MG63 (cell line): Measurements from ENCODE around the gene MYPN. TPM values are rescaled to one million over a fixed set of nuclear protein-coding genes. Genes with fewer than 3 reads are reported as not detected.

ENCODE experiments used
- DNase-seq: peaks from one replicate; pipeline ENCODE4 v3.0.0-alpha.2; 2020
- H3K27me3 ChIP-seq: fragments of 250-450 bp; sonication (Bioruptor Pico); 2 replicates; pipeline ENCODE4 v1.5.1; 2020; ENCODE audit warnings: mild to moderate bottlenecking, moderate library complexity
- H3K36me3 ChIP-seq: fragments of 250-450 bp; sonication (Bioruptor Pico); 2 replicates; pipeline ENCODE4 v1.5.1; 2020; ENCODE audit warnings: mild to moderate bottlenecking, moderate library complexity
- H3K4me3 ChIP-seq: fragments of 250-450 bp; sonication (Bioruptor Pico); 2 replicates; pipeline ENCODE4 v1.5.1; 2020; ENCODE audit warnings: mild to moderate bottlenecking, moderate library complexity
- H3K9me3 ChIP-seq: fragments of 250-450 bp; sonication (Bioruptor Pico); 2 replicates; pipeline ENCODE4 v1.5.1; 2020; ENCODE audit warnings: mild to moderate bottlenecking, moderate library complexity
- total RNA-seq: library from RNA; depleted of rRNA; stranded (reverse); fragments of >200 nt; shearing (Covaris generic); gene quantifications from 2 replicates; pipeline ENCODE4 v1.2.3, GENCODE V29; 2014; ENCODE audit warnings: low replicate concordance

The MYPN gene
- total RNA-seq, 1 experiment from 2014 or later, result 31.3 TPM

- peaks cover 5% of the 10 kb centered on the region; the same call in 1 of the 2 replicates for H3K36me3 ChIP-seq
- H3K27me3 ChIP-seq, result no peaks in the 10 kb centered on the region
These were observed 22.2 kb upstream of the MYPN start for GRCh38 chr10:68086910-68087684.

DNA sequence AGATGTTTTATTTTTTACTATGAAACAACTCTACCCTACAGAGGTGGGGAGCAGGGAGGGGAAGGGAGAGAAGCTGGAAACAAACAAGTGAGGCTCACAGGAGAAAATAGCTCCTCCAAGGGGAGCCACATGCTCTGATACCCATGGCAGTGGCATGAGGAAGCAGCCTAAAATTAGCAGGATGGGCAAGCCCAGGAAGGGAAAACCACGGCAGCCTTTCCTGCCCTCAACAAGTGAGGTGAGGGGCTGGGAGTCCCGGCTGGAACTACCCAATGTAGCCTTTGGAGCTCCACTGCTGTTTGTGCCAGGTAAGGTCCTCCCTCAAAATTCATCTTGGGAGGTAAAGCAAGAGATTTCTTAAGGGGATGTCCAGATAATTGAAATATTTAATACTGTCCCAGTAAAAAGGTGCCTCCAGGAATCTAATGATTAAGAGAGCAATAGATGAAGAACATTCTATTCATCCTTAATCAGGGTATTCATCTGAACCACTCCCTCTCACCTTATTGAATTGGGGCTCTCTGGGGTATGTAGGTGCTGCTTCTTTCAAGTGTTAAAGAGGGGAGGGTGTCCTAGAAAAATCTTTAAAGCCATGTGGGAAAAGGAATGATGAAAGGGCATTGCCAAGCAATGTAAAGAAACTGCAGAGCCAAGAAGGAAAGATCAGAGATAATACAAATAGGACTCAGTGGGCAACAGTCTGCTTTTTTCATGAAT, 21.4 kb upstream of the MYPN start:
- no peaks in the 10 kb centered on the region for H3K27me3 ChIP-seq
- peak; percentile 75 for DNase-seq
- H3K9me3 ChIP-seq, result no peaks in the 10 kb centered on the region
- peaks cover 5% of the 10 kb centered on the region; the same call in 1 of the 2 replicates for H3K36me3 ChIP-seq
- H3K4me3 ChIP-seq, result peak overlapping the region; percentile 44

More at GRCh38 chr10:68086910-68087684, 22.2 kb upstream of the MYPN start:
- no peak for DNase-seq
- Histone ChIP-seq H3K9me3 (no peaks in the 10 kb centered on the region), H3K4me3 (peak overlapping the region; percentile 44)

DNA sequence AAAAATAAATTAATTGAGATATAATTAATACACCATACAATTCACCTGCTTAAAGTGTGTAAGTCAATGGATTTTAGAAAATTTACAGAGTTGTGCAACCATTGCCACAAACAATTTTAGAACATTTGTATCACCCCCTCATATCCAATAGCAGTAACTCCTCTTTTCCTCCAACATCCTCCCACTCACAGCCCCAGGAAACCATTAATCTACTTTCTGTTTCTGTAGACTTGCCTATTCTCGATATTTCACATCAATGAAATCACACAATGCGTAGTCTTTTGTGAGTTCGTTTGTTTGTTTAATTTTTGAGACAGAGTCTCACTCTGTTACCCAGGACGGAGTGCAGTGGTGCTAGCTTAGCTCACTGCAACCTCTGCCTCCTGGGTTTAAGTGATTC, 20.5 kb upstream of the MYPN start:
- H3K4me3 ChIP-seq, result peak overlapping the region; percentile 44
- H3K27me3 ChIP-seq, result no peaks in the 10 kb centered on the region
- H3K36me3 ChIP-seq, result peaks cover 5% of the 10 kb centered on the region; the same call in 1 of the 2 replicates
- DNase-seq, result peak; percentile 45
- H3K9me3 ChIP-seq, result no peaks in the 10 kb centered on the region

DNA sequence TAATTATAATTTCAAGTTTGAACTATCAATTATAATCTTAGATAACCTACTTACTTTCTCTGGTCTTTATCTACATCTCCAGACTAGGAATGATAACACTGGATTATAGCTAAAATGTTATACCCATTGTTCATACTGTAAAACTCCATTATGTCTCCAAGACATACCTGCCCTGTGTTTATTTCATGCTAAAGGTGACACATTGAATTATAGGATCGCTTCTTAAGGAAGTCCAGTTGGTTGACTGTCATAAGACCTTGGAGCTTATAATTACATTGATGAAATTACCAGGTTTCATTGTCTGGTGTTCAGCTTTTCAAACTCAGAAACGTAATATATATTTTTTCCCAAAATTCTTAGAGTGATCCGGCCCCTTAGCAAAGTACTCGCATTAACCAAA, 18.7 kb upstream of the MYPN start:
- no peak overlapping the region for H3K4me3 ChIP-seq
- DNase-seq, result no peak
- H3K36me3 ChIP-seq, result peaks cover 14% of the 10 kb centered on the region
- H3K9me3 ChIP-seq, result no peaks in the 10 kb centered on the region
- no peaks in the 10 kb centered on the region for H3K27me3 ChIP-seq

- DNase-seq, result no peak
- Histone ChIP-seq H3K27me3 (no peaks in the 10 kb centered on the region), H3K9me3 (no peaks in the 10 kb centered on the region), H3K4me3 (no peak overlapping the region), H3K36me3 (peaks cover 20% of the 10 kb centered on the region)
These were observed 16.8 kb upstream of the MYPN start for GRCh38 chr10:68092512-68092911.

GRCh38 chr10:68095153-68095552, 14.1 kb upstream of the MYPN start:
- Histone ChIP-seq H3K4me3 (peak overlapping the region; percentile 33), H3K27me3 (no peaks in the 10 kb centered on the region)

GRCh38 chr10:68096913-68097516, 12.3 kb upstream of the MYPN start:
- no peaks in the 10 kb centered on the region for H3K27me3 ChIP-seq
- peaks cover 44% of the 10 kb centered on the region for H3K36me3 ChIP-seq
- no peak overlapping the region for H3K4me3 ChIP-seq
- no peaks in the 10 kb centered on the region for H3K9me3 ChIP-seq
- peak; percentile 93 for DNase-seq

More at GRCh38 chr10:68095153-68095552, 14.1 kb upstream of the MYPN start:
- Histone ChIP-seq H3K9me3 (no peaks in the 10 kb centered on the region), H3K36me3 (peaks cover 39% of the 10 kb centered on the region)
- DNase-seq, result peak; percentile 76

DNA sequence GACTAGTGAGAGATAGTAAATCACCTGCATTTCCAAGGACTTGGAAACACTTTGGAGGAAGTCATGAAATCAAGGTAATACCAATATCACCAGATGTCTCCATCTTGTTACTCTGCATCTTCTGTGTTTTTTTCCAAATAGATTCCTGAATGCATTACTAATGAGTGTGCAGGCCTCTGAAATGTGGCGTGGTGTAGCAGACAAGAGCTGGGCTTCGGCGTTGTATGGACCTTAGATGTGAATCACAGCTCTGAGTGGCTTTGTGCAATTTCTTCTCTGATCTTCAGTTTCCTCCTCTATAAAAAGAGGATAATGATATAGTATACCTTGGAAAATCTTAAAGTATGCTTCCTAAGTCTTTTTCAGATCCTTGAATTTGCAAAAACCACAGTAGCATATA, 9.6 kb upstream of the MYPN start:
- no peaks in the 10 kb centered on the region for H3K9me3 ChIP-seq
- DNase-seq, result peak; percentile 39
- H3K36me3 ChIP-seq, result peaks cover 60% of the 10 kb centered on the region
- H3K27me3 ChIP-seq, result no peaks in the 10 kb centered on the region
- H3K4me3 ChIP-seq, result no peak overlapping the region

DNA sequence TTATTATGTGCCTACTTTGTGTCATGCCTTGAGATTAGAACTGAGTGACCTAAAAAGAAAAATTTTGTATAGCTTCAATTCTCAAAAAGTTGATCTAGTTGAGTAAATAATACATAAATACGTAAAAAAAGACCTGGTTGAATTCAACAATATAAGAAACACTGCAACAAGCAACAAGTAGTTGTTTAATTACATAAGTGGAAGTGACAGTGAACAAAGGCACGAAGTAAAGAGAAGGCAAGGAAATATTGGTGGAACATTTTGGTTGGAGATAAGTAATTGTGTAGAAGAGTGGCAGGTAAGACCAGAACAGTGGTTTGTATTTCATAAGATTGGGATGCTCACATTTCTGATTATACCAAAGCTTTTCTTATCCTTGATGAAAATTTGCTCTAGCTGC, 8.2 kb upstream of the MYPN start:
- no peak for DNase-seq
- Histone ChIP-seq H3K9me3 (no peaks in the 10 kb centered on the region), H3K36me3 (peaks cover 55% of the 10 kb centered on the region), H3K27me3 (no peaks in the 10 kb centered on the region), H3K4me3 (no peak overlapping the region)

DNA sequence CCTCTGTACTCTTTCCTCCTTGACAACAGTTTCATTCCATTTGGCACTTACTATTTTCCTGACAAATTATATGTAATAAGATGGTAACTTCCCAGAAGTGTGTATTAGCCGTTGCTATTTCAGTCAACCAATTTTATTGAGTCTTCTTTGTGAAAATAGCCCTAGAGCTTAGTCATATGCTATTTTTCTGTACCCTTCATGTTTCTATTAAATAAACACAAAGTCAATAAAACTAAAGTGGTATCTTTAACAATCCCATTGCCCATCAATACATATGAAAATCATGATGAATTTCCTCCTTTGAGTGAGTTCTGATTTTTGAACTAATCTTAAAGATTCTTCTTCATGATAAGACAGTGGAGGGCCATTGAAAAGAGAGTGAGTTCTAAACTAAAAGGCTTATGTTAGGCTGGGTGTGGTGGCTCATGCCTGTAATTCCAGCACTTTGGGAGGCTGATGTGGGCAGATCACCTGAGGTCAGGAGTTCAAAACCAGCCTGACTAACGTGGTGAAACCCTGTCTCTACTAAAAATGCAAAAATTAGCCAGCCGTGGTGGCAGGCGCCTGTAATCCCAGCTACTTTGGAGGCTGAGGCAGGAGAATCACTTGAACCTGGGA, 5.9 kb upstream of the MYPN start:
- Histone ChIP-seq H3K36me3 (peaks cover 56% of the 10 kb centered on the region), H3K9me3 (no peaks in the 10 kb centered on the region), H3K4me3 (no peak overlapping the region), H3K27me3 (no peaks in the 10 kb centered on the region)
- DNase-seq, result no peak

DNA sequence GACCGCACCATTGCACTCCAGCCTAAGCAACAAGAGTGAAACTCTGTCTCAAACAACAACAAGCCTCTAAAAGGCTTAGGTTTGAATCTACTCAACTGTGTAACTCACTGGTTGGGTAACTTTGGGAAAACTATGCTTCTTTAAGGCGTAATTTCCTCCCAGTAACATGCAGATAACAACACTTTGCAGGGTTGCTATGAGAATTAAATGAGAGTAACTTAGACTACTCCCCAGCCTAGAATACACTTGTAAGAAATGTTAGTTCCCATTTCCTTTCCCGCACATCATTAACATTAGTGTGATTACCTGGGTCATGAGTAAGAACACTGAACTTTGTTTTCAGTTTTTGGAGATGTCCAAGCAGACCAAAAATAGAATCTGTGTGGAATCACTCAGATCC, 5.4 kb upstream of the MYPN start:
- peaks cover 56% of the 10 kb centered on the region for H3K36me3 ChIP-seq
- DNase-seq, result no peak
- no peaks in the 10 kb centered on the region for H3K9me3 ChIP-seq
- no peaks in the 10 kb centered on the region for H3K27me3 ChIP-seq
- H3K4me3 ChIP-seq, result no peak overlapping the region

DNA sequence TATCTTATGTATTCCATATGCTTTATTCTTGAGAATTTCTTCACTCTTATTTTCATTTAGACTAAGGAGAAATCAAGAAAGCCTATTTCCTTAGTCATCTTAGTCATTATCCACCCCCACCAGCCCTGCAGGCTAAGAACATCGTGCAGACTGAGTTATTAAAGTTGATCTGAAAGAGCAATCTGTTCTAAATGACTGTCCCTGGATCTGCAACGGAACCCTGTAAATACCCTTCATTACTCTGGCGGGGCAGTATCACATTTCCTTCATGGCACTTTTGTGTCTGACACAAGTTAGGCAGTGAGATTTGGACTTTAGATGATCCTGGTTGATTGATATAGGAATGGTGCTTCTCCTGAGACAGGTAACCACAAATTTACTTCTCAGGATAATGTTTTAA, 3.5 kb upstream of the MYPN start:
- peak; percentile 70 for DNase-seq
- Histone ChIP-seq H3K9me3 (no peaks in the 10 kb centered on the region), H3K36me3 (peaks cover 57% of the 10 kb centered on the region), H3K4me3 (peak overlapping the region; percentile 46), H3K27me3 (no peaks in the 10 kb centered on the region)

GRCh38 chr10:68106656-68107055, 2.6 kb upstream of the MYPN start:
- DNase-seq, result peak; percentile 65
- no peaks in the 10 kb centered on the region for H3K27me3 ChIP-seq
- H3K9me3 ChIP-seq, result no peaks in the 10 kb centered on the region
- peak overlapping the region; percentile 46 for H3K4me3 ChIP-seq
- peaks cover 62% of the 10 kb centered on the region for H3K36me3 ChIP-seq

- H3K4me3 ChIP-seq, result peak overlapping the region; percentile 46
- H3K9me3 ChIP-seq, result no peaks in the 10 kb centered on the region
- peaks cover 67% of the 10 kb centered on the region for H3K36me3 ChIP-seq
- H3K27me3 ChIP-seq, result no peaks in the 10 kb centered on the region
- DNase-seq, result no peak
These were observed 1.6 kb upstream of the MYPN start for GRCh38 chr10:68107651-68108050.

DNA sequence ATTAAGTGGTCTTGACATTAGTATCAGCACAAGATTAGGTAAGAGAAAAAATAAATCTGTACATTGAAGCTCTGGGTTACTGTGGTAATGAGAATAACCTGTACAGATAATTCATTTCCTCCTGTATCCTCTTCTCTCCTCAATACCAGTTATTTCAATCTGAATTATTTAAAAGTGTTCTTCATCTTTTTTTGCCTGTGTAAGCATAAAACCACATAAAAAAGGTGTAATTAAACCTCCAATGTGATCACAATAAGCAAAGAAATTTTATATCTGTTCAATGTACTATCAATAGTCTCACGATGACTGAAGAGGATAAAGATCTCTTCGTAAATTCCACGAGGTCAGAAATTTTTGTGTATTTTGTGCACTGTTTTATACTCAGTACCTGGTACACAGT, 1.2 kb upstream of the MYPN start:
- Histone ChIP-seq H3K27me3 (no peaks in the 10 kb centered on the region), H3K36me3 (peaks cover 67% of the 10 kb centered on the region), H3K4me3 (peak overlapping the region; percentile 46), H3K9me3 (no peaks in the 10 kb centered on the region)
- DNase-seq, result no peak

DNA sequence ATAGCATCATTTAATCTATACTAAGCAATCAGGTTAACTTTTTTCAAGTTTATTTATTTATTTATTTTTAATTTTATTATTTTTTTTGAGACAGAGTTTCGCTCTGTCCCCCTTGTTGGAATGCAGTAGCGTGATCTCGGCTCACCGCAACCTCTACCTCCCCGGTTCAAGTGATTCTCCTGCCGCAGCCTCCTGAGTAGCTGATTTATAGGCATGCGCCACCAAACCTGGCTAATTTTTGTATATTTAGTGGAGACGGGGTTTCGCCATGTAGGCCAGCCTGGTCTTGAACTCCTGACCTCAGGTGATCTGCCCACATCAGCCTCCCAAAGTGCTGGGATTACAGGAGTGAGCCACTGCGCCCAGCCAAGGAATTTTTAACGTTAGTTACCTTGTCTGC, 635 bp upstream of the MYPN start:
- Histone ChIP-seq H3K9me3 (no peaks in the 10 kb centered on the region), H3K36me3 (peaks cover 66% of the 10 kb centered on the region), H3K27me3 (no peaks in the 10 kb centered on the region), H3K4me3 (peak overlapping the region; percentile 46)
- DNase-seq, result no peak

DNA sequence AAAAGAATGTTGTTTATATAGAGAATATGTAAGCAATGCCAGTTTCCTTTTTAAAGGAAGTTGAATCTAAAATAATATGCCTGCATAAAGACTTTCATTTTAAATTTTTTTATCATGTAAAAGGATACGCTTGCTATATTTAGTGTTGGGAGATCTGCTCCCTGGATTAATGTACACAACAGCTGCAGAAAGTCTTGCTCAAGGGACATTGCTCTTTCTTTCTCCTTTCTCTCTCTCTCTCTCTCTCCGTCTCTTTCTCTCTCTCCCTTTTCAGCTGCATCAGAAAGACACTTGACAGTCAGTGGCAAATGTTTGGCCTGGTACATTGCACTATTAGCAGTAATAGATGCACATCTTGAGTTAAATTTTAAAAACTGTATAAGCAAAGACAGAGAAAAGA, 739 bp downstream of the MYPN start:
- H3K4me3 ChIP-seq, result peak overlapping the region; percentile 46
- no peaks in the 10 kb centered on the region for H3K27me3 ChIP-seq
- no peak for DNase-seq

More for the DNA sequence above, 739 bp downstream of the MYPN start:
- Histone ChIP-seq H3K36me3 (peaks cover 69% of the 10 kb centered on the region), H3K9me3 (no peaks in the 10 kb centered on the region)
